Heart left ventricle (tissue), 16 donors: ENCODE results near the gene HMG20B. TPM values are rescaled to one million over a fixed set of nuclear protein-coding genes. Genes with fewer than 3 reads are reported as not detected.
"Not testable (repeated sequence)": the region's sequence is repeated elsewhere in the genome, so short reads cannot be mapped to it uniquely, and the experiment has no call there.

Experiments used
- ATAC-seq, 4 donors: fragments of 200-7000 bp; cut with Tn5 transposase; one replicate each; pipeline ENCODE4 v1.9.1; 2020 to 2022; ENCODE audit warnings: moderate library complexity in 4 of 4, mild to moderate bottlenecking in 3 of 4, moderate number of reproducible peaks in 1 of 4
- DNase-seq, 5 donors: peaks; one replicate each; pipeline ENCODE4 v3.0.0-alpha.2; 2020
- H3K27ac ChIP-seq, 12 donors: fragments of 200-600 bp; sonication (generic) in 4 of 12; one replicate each; pipeline versions ENCODE4 v1.5.0 to v1.8.0; 2016 to 2022; ENCODE audit warnings: mild to moderate bottlenecking in 2 of 12
- H3K27me3 ChIP-seq, 9 donors: fragments of 200-600 bp; sonication (generic) in 2 of 9; one replicate each; pipeline versions ENCODE4 v1.5.1 to v1.8.0; 2016 to 2022; ENCODE audit warnings: mild to moderate bottlenecking in 3 of 9
- H3K36me3 ChIP-seq, 9 donors: fragments of 200-600 bp; sonication (generic) in 2 of 9; one replicate each; pipeline versions ENCODE4 v1.5.0 to v1.8.0; 2018 to 2022; ENCODE audit warnings: mild to moderate bottlenecking in 2 of 9
- H3K4me1 ChIP-seq, 12 donors: fragments of 200-600 bp; sonication (generic) in 4 of 12; one replicate each; pipeline versions ENCODE4 v1.5.0 to v1.8.0; 2016 to 2022; ENCODE audit warnings: mild to moderate bottlenecking in 3 of 12
- H3K4me3 ChIP-seq, 12 donors: fragments of 200-600 bp; sonication (generic) in 4 of 12; one replicate each; pipeline versions ENCODE4 v1.5.0 to v1.8.0; 2017 to 2022; ENCODE audit warnings: mild to moderate bottlenecking in 9 of 12, moderate library complexity in 4 of 12
- H3K9me3 ChIP-seq, 12 donors: fragments of 200-600 bp; sonication (generic) in 4 of 12; one replicate each; pipeline versions ENCODE4 v1.5.0 to v1.8.0; 2016 to 2022; ENCODE audit warnings: mild to moderate bottlenecking in 1 of 12
- POLR2A ChIP-seq, 2 donors: fragments of 450-650 bp; IDR thresholded peaks; one replicate each; pipeline ENCODE4 v1.6.1; 2017; ENCODE audit warnings: antibody characterized with exemption in 2 of 2, mild to moderate bottlenecking in 2 of 2, moderate library complexity in 2 of 2
- WGBS, 4 donors: extraction: QIAGEN DNeasy Blood & Tissue Kit in 2 of 4; methylation state at CpG; one replicate each; pipeline versions ENCODE4 v1.1.5 to v1.1.7; 2013 to 2018; 5-methylcytosine and 5-hydroxymethylcytosine counted together
- intact Hi-C, 10 donors: fragments of 100-400 bp; cut with DNase I; formaldehyde crosslinking; loops; one replicate each; pipeline versions ENCODE4 v1.11.1 to v1.14.2; 2022
- polyA plus RNA-seq, 2 donors: library from polyadenylated mRNA; stranded (reverse); fragments of 200-250 nt; gene quantifications; one replicate each; pipeline ENCODE4 v1.2.3, GENCODE V29; 2013
- total RNA-seq, 9 donors: library from RNA; depleted of rRNA in 2 of 9; stranded (reverse); fragments of >200 nt in 2 of 9; fragmentation: NEBNext Ultra II Directional in 3 of 9; extraction: Animal tissue kit (Norgen Biotek cat#: 25700) in 3 of 9; gene quantifications; one replicate each; pipeline versions ENCODE4 v1.1.0 to v1.2.4, GENCODE V29; 2016 to 2023
- TF ChIP-seq, protein P1 (sequence below), 12 donors: fragments of 200-600 bp; sonication (generic) in 4 of 12; IDR thresholded peaks; one replicate each; pipeline versions ENCODE4 v1.5.0 to v1.8.0; 2018 to 2022; ENCODE audit warnings: antibody characterized with exemption in 12 of 12, mild to moderate bottlenecking in 5 of 12
- donor health status: ischemic (EF 13 %, LVEDD 7.1; RV severe dilation, severe dysfunction).
- donor health status: healthy with polysubstance abuse.
- donor health status: DM: no; HTN: yes; CAD: no.
- donor health status: DM: no; HTN: no; CAD: no.
- donor health status: ischemic (EF 25% LVEDD 6.9; RV normal size, moderate dysfunction).
- donor health status: ischemic (EF 25% LVEDD 5.7; RV mildly dilated, moderate dysfunction).
- donor health status: healthy.
- donor health status: DM: yes; HTN: yes; CAD: no.
- donor health status: ischemic (EF 35%, LVEDD 5.7; RV mildly dilated, moderate dysfunction).
- donor health status: nonischemic (EF 11% LVEDD 7.7; RV severe dilation, severe dysfunction).
- donor health status: DM: yes; HTN: yes; CAD: no.
- donor health status: PGD.
- donor health status: ischemic (EF 29% LVEDD 5.4; RV normal size, mild dysfunction).
- donor health status: nonischemic (EF 23%, LVEDD 6.1; RV moderate dilation, normal function).

The HMG20B gene
- total and polyA plus RNA-seq, 11 donors = 24.8 to 68.6 (median 42.1) TPM

- Histone ChIP-seq H3K9me3 (no peaks in the 10 kb centered on the region), H3K27me3 (no peaks in the 10 kb centered on the region), H3K4me3 (no peak overlapping the region), H3K4me1 (no peaks in the 10 kb centered on the region), H3K27ac (no peak overlapping the region), H3K36me3 (peaks cover 0 to 77% (median 68%) of the 10 kb centered on the region in 9 donors)
- 90 to 99% (median 95%) methylated on average over 20 of the region's 20 CpGs for WGBS, 4 donors
- DNase-seq (no peak), ATAC-seq (no peak)
- intact Hi-C loops = no loop called here
- TF ChIP-seq, protein P1, sequence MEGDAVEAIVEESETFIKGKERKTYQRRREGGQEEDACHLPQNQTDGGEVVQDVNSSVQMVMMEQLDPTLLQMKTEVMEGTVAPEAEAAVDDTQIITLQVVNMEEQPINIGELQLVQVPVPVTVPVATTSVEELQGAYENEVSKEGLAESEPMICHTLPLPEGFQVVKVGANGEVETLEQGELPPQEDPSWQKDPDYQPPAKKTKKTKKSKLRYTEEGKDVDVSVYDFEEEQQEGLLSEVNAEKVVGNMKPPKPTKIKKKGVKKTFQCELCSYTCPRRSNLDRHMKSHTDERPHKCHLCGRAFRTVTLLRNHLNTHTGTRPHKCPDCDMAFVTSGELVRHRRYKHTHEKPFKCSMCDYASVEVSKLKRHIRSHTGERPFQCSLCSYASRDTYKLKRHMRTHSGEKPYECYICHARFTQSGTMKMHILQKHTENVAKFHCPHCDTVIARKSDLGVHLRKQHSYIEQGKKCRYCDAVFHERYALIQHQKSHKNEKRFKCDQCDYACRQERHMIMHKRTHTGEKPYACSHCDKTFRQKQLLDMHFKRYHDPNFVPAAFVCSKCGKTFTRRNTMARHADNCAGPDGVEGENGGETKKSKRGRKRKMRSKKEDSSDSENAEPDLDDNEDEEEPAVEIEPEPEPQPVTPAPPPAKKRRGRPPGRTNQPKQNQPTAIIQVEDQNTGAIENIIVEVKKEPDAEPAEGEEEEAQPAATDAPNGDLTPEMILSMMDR (IDR thresholded peaks at IDR 0.05) = no peak
- no peak for TF ChIP-seq POLR2A (IDR thresholded peaks at IDR 0.05)
Observed at GRCh38 chr19:3528539-3529211, 44.1 kb upstream of the HMG20B start.

GRCh38 chr19:3529299-3529698, 43.4 kb upstream of the HMG20B start:
- DNase-seq, H3K4me3 ChIP-seq, H3K27ac ChIP-seq, H3K27me3 ChIP-seq, intact Hi-C loops, H3K4me1 ChIP-seq, H3K9me3 ChIP-seq, ATAC-seq: not testable (repeated sequence)
- H3K36me3 ChIP-seq = peaks cover 0 to 76% (median 68%) of the 10 kb centered on the region in 9 donors
- WGBS, 4 donors = 93 to 99% (median 97%) methylated on average over 7 of the region's 7 CpGs

DNA sequence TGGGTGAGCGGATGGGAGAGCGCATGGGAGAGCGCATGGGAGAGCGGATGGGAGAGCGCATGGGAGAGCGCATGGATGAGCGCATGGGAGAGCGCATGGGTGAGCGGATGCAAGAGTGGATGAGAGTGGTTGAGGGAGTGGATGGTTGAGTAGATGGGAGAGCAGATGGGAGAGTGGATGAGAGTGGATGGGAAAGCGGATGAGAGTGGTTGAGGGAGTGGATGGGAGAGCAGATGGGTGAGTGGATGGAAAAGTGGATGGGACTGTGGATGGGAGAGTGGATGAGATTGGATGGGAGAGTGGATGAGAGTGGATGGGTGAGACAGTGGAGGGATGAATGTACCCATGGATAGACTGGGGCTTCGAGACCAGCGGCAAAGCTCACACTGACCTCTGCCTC, 42.4 kb upstream of the HMG20B start:
- ATAC-seq (no peak), DNase-seq (no peak)
- TF ChIP-seq, protein P1 (IDR thresholded peaks at IDR 0.05) = no peak
- no peak for TF ChIP-seq POLR2A (IDR thresholded peaks at IDR 0.05)
- H3K36me3 ChIP-seq = peaks cover 0 to 78% (median 75%) of the 10 kb centered on the region in 9 donors
- no peaks in the 10 kb centered on the region for H3K4me1 ChIP-seq
- intact Hi-C loops = no loop called here
- H3K27ac ChIP-seq = no peak overlapping the region
- WGBS, 4 donors = 94 to 99% (median 96%) methylated on average over 12 of the region's 12 CpGs
- H3K27me3 ChIP-seq = no peaks in the 10 kb centered on the region
- no peak overlapping the region for H3K4me3 ChIP-seq
- no peaks in the 10 kb centered on the region for H3K9me3 ChIP-seq

DNA sequence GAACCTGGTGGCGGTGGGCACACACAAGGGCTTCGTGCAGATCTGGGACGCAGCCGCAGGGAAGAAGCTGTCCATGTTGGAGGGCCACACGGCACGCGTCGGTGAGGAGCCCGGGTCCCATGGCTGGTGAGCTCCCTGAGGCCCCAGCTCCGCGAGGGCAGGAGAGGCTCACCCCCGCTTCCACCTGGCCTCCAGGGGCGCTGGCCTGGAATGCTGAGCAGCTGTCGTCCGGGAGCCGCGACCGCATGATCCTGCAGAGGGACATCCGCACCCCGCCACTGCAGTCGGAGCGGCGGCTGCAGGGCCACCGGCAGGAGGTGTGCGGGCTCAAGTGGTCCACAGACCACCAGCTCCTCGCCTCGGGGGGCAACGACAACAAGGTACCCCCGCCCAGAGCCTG, 41.0 kb upstream of the HMG20B start:
- Histone ChIP-seq H3K4me1 (peaks cover 0 to 5% (median 0%) of the 10 kb centered on the region in 12 donors), H3K36me3 (peaks cover 0 to 80% (median 75%) of the 10 kb centered on the region in 9 donors), H3K27me3 (no peaks in the 10 kb centered on the region), H3K27ac (no peak overlapping the region), H3K9me3 (no peaks in the 10 kb centered on the region), H3K4me3 (no peak overlapping the region)
- ATAC-seq (no peak), DNase-seq (no peak)
- WGBS, 4 donors = 94 to 96% (median 94%) methylated on average over 11 to 29 of the region's 29 CpGs
- TF ChIP-seq POLR2A (IDR thresholded peaks at IDR 0.05) = no peak
- TF ChIP-seq, protein P1 (IDR thresholded peaks at IDR 0.05) = no peak
- intact Hi-C loops = no loop called here
